Neural cell (in vitro differentiated cells): ENCODE results near the gene HADH. TPM values are rescaled to one million over a fixed set of nuclear protein-coding genes. Genes with fewer than 3 reads are reported as not detected.

Experiments used
- H2AFZ ChIP-seq: fragments of 200-600, 300-800 bp; sonication (generic), shearing (Covaris generic); 2 replicates; pipeline ENCODE4 v1.6.0; 2014; ENCODE audit warnings: low read depth, mild to moderate bottlenecking, antibody characterized with exemption, low read length, moderate library complexity
- H3F3A ChIP-seq: fragments of 200-600 bp; shearing (Covaris generic); 2 replicates; pipeline ENCODE4 v1.6.1; 2016; ENCODE audit warnings: mild to moderate bottlenecking, moderate library complexity, mixed read lengths, antibody characterized with exemption, low read length; ENCODE audit not compliant: insufficient read depth, poor library complexity, severe bottlenecking
- H3K27ac ChIP-seq: fragments of 200-600, 300-800 bp; sonication (generic), shearing (Covaris generic); 2 replicates; pipeline ENCODE4 v1.5.1; 2014; ENCODE audit warnings: mild to moderate bottlenecking, low read length, moderate library complexity
- H3K27me3 ChIP-seq: fragments of 300-800, 200-600 bp; sonication (generic), shearing (Covaris generic); 2 replicates; pipeline ENCODE4 v1.6.0; 2014; ENCODE audit warnings: mild to moderate bottlenecking, low read depth, low read length, moderate library complexity; ENCODE audit not compliant: insufficient read depth
- H3K36me3 ChIP-seq: fragments of 300-800, 200-600 bp; sonication (generic), shearing (Covaris generic); 2 replicates; pipeline ENCODE4 v1.5.1; 2014; ENCODE audit warnings: mild to moderate bottlenecking, antibody characterized with exemption, low read length, moderate library complexity; ENCODE audit not compliant: insufficient read depth
- H3K4me2 ChIP-seq: fragments of 300-800, 200-600 bp; sonication (generic), shearing (Covaris generic); 2 replicates; pipeline ENCODE4 v1.6.0; 2014; ENCODE audit warnings: mild to moderate bottlenecking, low read length
- H3K4me3 ChIP-seq: fragments of 300-800, 200-600 bp; sonication (generic), shearing (Covaris generic); 2 replicates; pipeline ENCODE4 v1.5.1; 2014; ENCODE audit warnings: mild to moderate bottlenecking, low read length, moderate library complexity
- H3K79me2 ChIP-seq: fragments of 200-600 bp; shearing (Covaris generic); replicated peaks from 2 replicates; pipeline ENCODE4 v1.6.0; 2014; ENCODE audit warnings: mild to moderate bottlenecking, low read length, moderate library complexity; ENCODE audit not compliant: insufficient read depth
- H3K9ac ChIP-seq: fragments of 300-800, 200-600 bp; sonication (generic), shearing (Covaris generic); 2 replicates; pipeline ENCODE4 v1.6.1; 2016; ENCODE audit warnings: mild to moderate bottlenecking, low read length, mixed read lengths
- H3K9me2 ChIP-seq: fragments of 200-600 bp; shearing (Covaris generic); 2 replicates; pipeline ENCODE4 v1.6.1; 2016; ENCODE audit warnings: mild to moderate bottlenecking, low read length, mixed read lengths; ENCODE audit not compliant: insufficient read depth
- H3K9me3 ChIP-seq: fragments of 200-600, 300-800 bp; sonication (generic), shearing (Covaris generic); 2 replicates; pipeline ENCODE4 v1.6.1; 2016; ENCODE audit warnings: mild to moderate bottlenecking, mixed run types, low read length, moderate library complexity, mixed read lengths
- H4K20me1 ChIP-seq: fragments of 200-600 bp; shearing (Covaris generic); 2 replicates; pipeline ENCODE4 v1.6.1; 2016; ENCODE audit warnings: mild to moderate bottlenecking, mixed run types; ENCODE audit not compliant: insufficient read depth
- CTCF ChIP-seq: fragments of 450-650 bp; IDR thresholded peaks from 2 replicates; pipeline ENCODE4 v1.5.1; 2014; ENCODE audit warnings: antibody characterized with exemption, mild to moderate bottlenecking, moderate library complexity; ENCODE audit not compliant: poor library complexity, severe bottlenecking
- EP300 ChIP-seq: fragments of 450-650 bp; conservative IDR thresholded peaks from 2 replicates; pipeline ENCODE4 v1.6.1; 2014; ENCODE audit warnings: antibody characterized with exemption, mild to moderate bottlenecking, moderate library complexity; ENCODE audit not compliant: poor library complexity, severe bottlenecking
- EZH2 ChIP-seq: fragments of 200-600, 300-800 bp; shearing (Covaris generic), sonication (generic); IDR thresholded peaks from 2 replicates; pipeline ENCODE4 v1.6.1; 2014; ENCODE audit warnings: antibody characterized with exemption, low read length, borderline replicate concordance, mild to moderate bottlenecking; ENCODE audit not compliant: insufficient read depth, poor library complexity, severe bottlenecking
- MXI1 ChIP-seq: fragments of 450-650 bp; conservative IDR thresholded peaks from 2 replicates; pipeline ENCODE4 v1.6.1; 2014; ENCODE audit warnings: antibody characterized with exemption, mild to moderate bottlenecking; ENCODE audit not compliant: poor library complexity, severe bottlenecking
- POLR2AphosphoS5 ChIP-seq: IDR thresholded peaks from 2 replicates; pipeline ENCODE4 v1.6.1; 2012
- RAD21 ChIP-seq: fragments of 450-650 bp; conservative IDR thresholded peaks from 2 replicates; pipeline ENCODE4 v1.6.1; 2014; ENCODE audit warnings: antibody characterized with exemption, mild to moderate bottlenecking, moderate library complexity
- REST ChIP-seq: IDR thresholded peaks from 2 replicates; pipeline ENCODE4 v1.6.1; 2012; ENCODE audit warnings: borderline replicate concordance
- SMC3 ChIP-seq: fragments of 450-650 bp; conservative IDR thresholded peaks from 2 replicates; pipeline ENCODE4 v1.6.1; 2014; ENCODE audit warnings: antibody characterized with exemption, mild to moderate bottlenecking, moderate library complexity; ENCODE audit not compliant: poor library complexity
- TAF1 ChIP-seq: IDR thresholded peaks from 2 replicates; pipeline ENCODE4 v1.6.1; 2012; ENCODE audit warnings: low read depth
- polyA plus RNA-seq: library from polyadenylated mRNA; depleted of rRNA; stranded (reverse); fragments of >200 nt; gene quantifications from 2 replicates; pipeline ENCODE4 v1.2.3, GENCODE V29; 2014

Gene HADH
- polyA plus RNA-seq, 1 donor from 2014 or later = 25.7 TPM

GRCh38 chr4:108004646-108005045 is 15.0 kb downstream of the HADH start:
- no peak overlapping the region for H3K4me2 ChIP-seq
- no peaks in the 10 kb centered on the region for H3K9me3 ChIP-seq
- H3F3A ChIP-seq = no peaks in the 10 kb centered on the region
- TF ChIP-seq MXI1 (no peak), REST (no peak), CTCF (no peak), POLR2AphosphoS5 (no peak), TAF1 (no peak), EP300 (no peak), RAD21 (no peak), EZH2 (no peak), SMC3 (no peak)
- H3K4me3 ChIP-seq = no peak overlapping the region
- H2AFZ ChIP-seq = no peak overlapping the region
- no peaks in the 10 kb centered on the region for H3K27me3 ChIP-seq
- no peaks in the 10 kb centered on the region for H4K20me1 ChIP-seq
- no peak overlapping the region for H3K27ac ChIP-seq
- no peaks in the 10 kb centered on the region for H3K36me3 ChIP-seq
- no peaks in the 10 kb centered on the region for H3K9me2 ChIP-seq
- no peaks in the 10 kb centered on the region for H3K79me2 ChIP-seq
- H3K9ac ChIP-seq = no peak overlapping the region

- Histone ChIP-seq H2AFZ (no peak overlapping the region), H4K20me1 (no peaks in the 10 kb centered on the region), H3K79me2 (no peaks in the 10 kb centered on the region), H3F3A (no peaks in the 10 kb centered on the region), H3K4me2 (no peak overlapping the region), H3K9me3 (no peaks in the 10 kb centered on the region), H3K9me2 (no peaks in the 10 kb centered on the region), H3K4me3 (no peak overlapping the region), H3K27me3 (no peaks in the 10 kb centered on the region), H3K9ac (no peak overlapping the region), H3K27ac (no peak overlapping the region), H3K36me3 (no peaks in the 10 kb centered on the region)
- no peak for TF ChIP-seq RAD21
- TF ChIP-seq TAF1 = no peak
- TF ChIP-seq POLR2AphosphoS5 = no peak
- TF ChIP-seq EZH2 = no peak
- TF ChIP-seq EP300 = no peak
- no peak for TF ChIP-seq CTCF
- no peak for TF ChIP-seq SMC3
- TF ChIP-seq MXI1 = no peak
- no peak for TF ChIP-seq REST
Measured at GRCh38 chr4:108005807-108006206, 16.1 kb downstream of the HADH start.
